Measurements from ENCODE around the gene MAML3.

The MAML3 gene

GRCh38 chr4:140111256-140111655, 42.7 kb downstream of the MAML3 start:
- H3K4me3 ChIP-seq (ENCODE audit: low read depth, low read length) = no peak overlapping the region
- ChIA-PET CTCF (interaction anchor here (1.3 kb wide), 1 partner anchor 12 kb away, joined by 5 read pairs; no protein-coding TSS in a partner anchor), POLR2A (no interaction called here)
- no peak for DNase-seq (ENCODE audit: low read depth, low spot score)
- no peak for TF ChIP-seq CTCF (IDR thresholded peaks at IDR 0.05; ENCODE audit: insufficient read depth, low read length, missing control alignments)

- POLR2A ChIA-PET = no interaction called here
- CTCF ChIA-PET = interaction anchor here (1.3 kb wide), 1 partner anchor 13 kb away, joined by 5 read pairs; no protein-coding TSS in a partner anchor
- no peak for DNase-seq (ENCODE audit: low read depth, low spot score)
- no peak for TF ChIP-seq CTCF (IDR thresholded peaks at IDR 0.05; ENCODE audit: insufficient read depth, low read length, missing control alignments)
- no peak overlapping the region for H3K4me3 ChIP-seq (ENCODE audit: low read depth, low read length)
Observed at GRCh38 chr4:140110542-140111215, 43.3 kb downstream of the MAML3 start.

- H3K4me3 ChIP-seq (ENCODE audit: low read depth, low read length) = no peak overlapping the region
- POLR2A ChIA-PET = interaction anchor here (0.6 kb wide), 1 partner anchor 13 kb away, joined by 3 read pairs; no protein-coding TSS in a partner anchor
- CTCF ChIA-PET = interaction anchor here (1.0 kb wide), 1 partner anchor 12 kb away, joined by 3 read pairs; no protein-coding TSS in a partner anchor
- TF ChIP-seq CTCF (IDR thresholded peaks at IDR 0.05; ENCODE audit: insufficient read depth, low read length, missing control alignments) = no peak
- DNase-seq (ENCODE audit: low read depth, low spot score) = no peak
Observed at GRCh38 chr4:140109737-140110136, 44.2 kb downstream of the MAML3 start.

- ChIA-PET POLR2A (interaction anchor here (0.6 kb wide), 1 partner anchor 14 kb away, joined by 3 read pairs; no protein-coding TSS in a partner anchor), CTCF (interaction anchor here (1.0 kb wide), 1 partner anchor 11 kb away, joined by 3 read pairs; no protein-coding TSS in a partner anchor)
- no peak for DNase-seq (ENCODE audit: low read depth, low spot score)
- TF ChIP-seq CTCF (IDR thresholded peaks at IDR 0.05; ENCODE audit: insufficient read depth, low read length, missing control alignments) = no peak
- H3K4me3 ChIP-seq (ENCODE audit: low read depth, low read length) = no peak overlapping the region
Observed at GRCh38 chr4:140109292-140109691, 44.7 kb downstream of the MAML3 start.

- no peak for TF ChIP-seq CTCF (IDR thresholded peaks at IDR 0.05; ENCODE audit: insufficient read depth, low read length, missing control alignments)
- ChIA-PET CTCF (interaction anchor here (1.0 kb wide), 1 partner anchor 11 kb away, joined by 3 read pairs; no protein-coding TSS in a partner anchor), POLR2A (no interaction called here)
- DNase-seq (ENCODE audit: low read depth, low spot score) = no peak
- no peak overlapping the region for H3K4me3 ChIP-seq (ENCODE audit: low read depth, low read length)
Observed at GRCh38 chr4:140108713-140109230, 45.2 kb downstream of the MAML3 start.

GRCh38 chr4:140108243-140108642, 45.7 kb downstream of the MAML3 start:
- DNase-seq (ENCODE audit: low read depth, low spot score) = no peak
- POLR2A ChIA-PET = no interaction called here
- no peak overlapping the region for H3K4me3 ChIP-seq (ENCODE audit: low read depth, low read length)
- no peak for TF ChIP-seq CTCF (IDR thresholded peaks at IDR 0.05; ENCODE audit: insufficient read depth, low read length, missing control alignments)
- CTCF ChIA-PET = no interaction called here

Measured in AG04449 (cell line).